HFFc6 (cell line): ENCODE results near the gene TBC1D14. TPM values are rescaled to one million over a fixed set of nuclear protein-coding genes. Genes with fewer than 3 reads are reported as not detected.

Experiments
- DNase-seq: peaks from one replicate; pipeline ENCODE4 v3.0.0-alpha.2; 2018
- H3K27ac Mint-ChIP-seq: 2 replicates; pipeline ENCODE4 v1.8.0; 2020; ENCODE audit warnings: mild to moderate bottlenecking, mixed read lengths
- H3K27me3 Mint-ChIP-seq: 2 replicates; pipeline ENCODE4 v1.8.0; 2021; ENCODE audit warnings: mild to moderate bottlenecking, moderate library complexity, mixed read lengths; ENCODE audit not compliant: insufficient read depth
- H3K36me3 Mint-ChIP-seq: 2 replicates; pipeline ENCODE4 v1.8.0; 2021; ENCODE audit warnings: low read depth, mixed read lengths
- H3K4me1 Mint-ChIP-seq: 2 replicates; pipeline ENCODE4 v1.8.0; 2020; ENCODE audit warnings: low read depth, mixed read lengths
- H3K4me3 Mint-ChIP-seq: 2 replicates; pipeline ENCODE4 v1.8.0; 2020; ENCODE audit warnings: mild to moderate bottlenecking, moderate library complexity, mixed read lengths
- H3K9me3 Mint-ChIP-seq: 2 replicates; pipeline ENCODE4 v1.8.0; 2020; ENCODE audit warnings: mild to moderate bottlenecking, mixed read lengths
- total RNA-seq, 6 experiments: library from RNA; stranded (reverse); fragmentation: NEBNext Ultra II Directional; extraction: Animal tissue kit (Norgen Biotek cat#: 25700); gene quantifications; 2 replicates in 1 of 6; 3 replicates in 5 of 6; pipeline ENCODE4 v1.2.3, GENCODE V29; 2021
- TF ChIP-seq, protein P1 (sequence below): fragments of 200-600 bp; sonication (generic); IDR thresholded peaks from 2 replicates; pipeline ENCODE4 v1.5.0; 2021; ENCODE audit warnings: antibody characterized with exemption, mild to moderate bottlenecking

TBC1D14 gene
- total RNA-seq, 6 experiments from 2014 or later = 23.3 to 32.5 (median 27.9) TPM

DNA sequence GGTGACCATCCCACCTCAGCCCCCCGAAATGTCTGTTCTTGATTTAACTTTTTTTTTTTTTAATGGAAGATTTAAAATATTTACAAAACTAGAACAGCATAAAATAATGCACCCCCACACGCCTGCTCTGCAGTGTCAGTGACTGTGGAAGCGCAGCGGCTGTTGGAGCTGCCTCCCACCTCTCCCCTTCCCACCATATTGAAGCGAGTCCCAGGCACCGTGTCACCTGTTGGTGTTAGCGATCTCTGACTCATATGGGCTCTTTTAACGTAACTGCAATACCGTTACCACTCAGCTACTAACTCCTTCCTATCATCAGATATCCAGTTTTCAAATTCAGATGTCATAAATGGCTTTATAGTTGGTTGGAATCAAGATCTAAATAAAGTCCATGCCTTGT, 116.5 kb downstream of the TBC1D14 start:
- peaks cover 20% of the 10 kb centered on the region; the same call in 1 of the 2 replicates for H3K36me3 Mint-ChIP-seq
- no peaks in the 10 kb centered on the region; the same call in 1 of the 2 replicates for H3K27me3 Mint-ChIP-seq
- TF ChIP-seq, protein P1, sequence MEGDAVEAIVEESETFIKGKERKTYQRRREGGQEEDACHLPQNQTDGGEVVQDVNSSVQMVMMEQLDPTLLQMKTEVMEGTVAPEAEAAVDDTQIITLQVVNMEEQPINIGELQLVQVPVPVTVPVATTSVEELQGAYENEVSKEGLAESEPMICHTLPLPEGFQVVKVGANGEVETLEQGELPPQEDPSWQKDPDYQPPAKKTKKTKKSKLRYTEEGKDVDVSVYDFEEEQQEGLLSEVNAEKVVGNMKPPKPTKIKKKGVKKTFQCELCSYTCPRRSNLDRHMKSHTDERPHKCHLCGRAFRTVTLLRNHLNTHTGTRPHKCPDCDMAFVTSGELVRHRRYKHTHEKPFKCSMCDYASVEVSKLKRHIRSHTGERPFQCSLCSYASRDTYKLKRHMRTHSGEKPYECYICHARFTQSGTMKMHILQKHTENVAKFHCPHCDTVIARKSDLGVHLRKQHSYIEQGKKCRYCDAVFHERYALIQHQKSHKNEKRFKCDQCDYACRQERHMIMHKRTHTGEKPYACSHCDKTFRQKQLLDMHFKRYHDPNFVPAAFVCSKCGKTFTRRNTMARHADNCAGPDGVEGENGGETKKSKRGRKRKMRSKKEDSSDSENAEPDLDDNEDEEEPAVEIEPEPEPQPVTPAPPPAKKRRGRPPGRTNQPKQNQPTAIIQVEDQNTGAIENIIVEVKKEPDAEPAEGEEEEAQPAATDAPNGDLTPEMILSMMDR = no peak
- H3K27ac Mint-ChIP-seq = no peak overlapping the region
- DNase-seq = no peak
- H3K9me3 Mint-ChIP-seq = no peaks in the 10 kb centered on the region
- H3K4me1 Mint-ChIP-seq = peaks cover 30% of the 10 kb centered on the region
- no peak overlapping the region for H3K4me3 Mint-ChIP-seq

DNA sequence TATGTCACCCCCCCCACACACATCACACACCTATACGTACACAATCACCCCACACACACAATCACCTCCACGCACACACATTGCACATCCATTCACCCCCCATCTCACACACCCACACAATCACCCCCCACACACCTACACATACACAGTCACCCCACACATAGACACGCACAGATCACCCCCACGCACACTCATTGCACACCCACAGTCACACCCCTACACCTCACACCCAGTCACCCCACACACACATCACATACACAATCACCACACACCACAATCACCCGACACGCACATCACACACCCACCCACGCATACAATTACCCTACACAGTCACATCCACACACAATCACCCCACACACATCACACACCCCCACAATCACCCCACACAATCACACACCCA, 117.7 kb downstream of the TBC1D14 start:
- Mint-ChIP-seq H3K36me3 (peaks cover 24% of the 10 kb centered on the region; the same call in 1 of the 2 replicates), H3K27me3 (no peaks in the 10 kb centered on the region; the same call in 1 of the 2 replicates), H3K9me3 (no peaks in the 10 kb centered on the region), H3K4me1 (peaks cover 20% of the 10 kb centered on the region), H3K27ac (no peak overlapping the region), H3K4me3 (no peak overlapping the region)
- TF ChIP-seq, protein P1 = no peak
- DNase-seq = no peak

DNA sequence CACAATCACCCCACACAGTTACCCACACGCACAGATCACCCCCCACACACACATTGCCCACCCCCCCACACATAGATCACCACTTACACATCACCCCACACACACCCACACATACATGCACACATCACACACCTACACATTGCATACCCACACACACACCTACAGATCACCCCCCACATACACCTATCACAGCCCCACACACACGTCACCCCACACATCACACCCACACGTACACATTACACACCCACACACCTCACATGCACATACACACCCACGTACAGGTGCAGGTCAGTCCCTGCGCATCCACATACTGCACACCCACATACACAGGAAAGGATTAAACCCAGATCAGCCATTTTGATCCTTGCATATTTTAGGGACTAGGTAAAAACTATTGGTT, 118.3 kb downstream of the TBC1D14 start:
- TF ChIP-seq, protein P1 = no peak

DNA sequence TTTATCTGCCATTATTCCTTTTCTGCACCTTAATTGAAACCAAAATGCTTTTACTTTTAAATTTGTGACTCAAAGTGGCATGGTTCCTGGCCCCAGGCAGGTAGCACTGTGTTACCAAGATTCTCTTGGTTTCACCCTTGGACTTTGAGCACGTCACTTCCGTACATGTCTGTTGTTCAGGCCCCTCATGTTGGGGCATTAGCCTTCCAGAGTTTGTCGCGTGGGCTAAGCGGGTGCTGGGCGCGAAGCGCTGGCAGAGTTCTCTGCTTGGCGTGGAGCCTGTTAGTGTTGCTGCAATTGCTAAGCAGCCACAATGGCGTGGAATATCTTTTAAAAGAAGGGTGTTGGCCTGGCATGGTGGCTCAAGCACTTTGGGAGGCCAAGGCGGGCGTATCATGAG, 119.6 kb downstream of the TBC1D14 start:
- H3K4me3 Mint-ChIP-seq = no peak overlapping the region
- H3K4me1 Mint-ChIP-seq = peaks cover 8% of the 10 kb centered on the region
- H3K27ac Mint-ChIP-seq = no peak overlapping the region; the same call in 1 of the 2 replicates
- peaks cover 26% of the 10 kb centered on the region; the same call in 1 of the 2 replicates for H3K36me3 Mint-ChIP-seq
- no peaks in the 10 kb centered on the region; the same call in 1 of the 2 replicates for H3K27me3 Mint-ChIP-seq
- no peak for DNase-seq
- TF ChIP-seq, protein P1 = no peak
- H3K9me3 Mint-ChIP-seq = no peaks in the 10 kb centered on the region

More for the DNA sequence above, 118.3 kb downstream of the TBC1D14 start:
- H3K36me3 Mint-ChIP-seq = peaks cover 26% of the 10 kb centered on the region; the same call in 1 of the 2 replicates
- H3K27ac Mint-ChIP-seq = no peak overlapping the region; the same call in 1 of the 2 replicates
- H3K4me3 Mint-ChIP-seq = no peak overlapping the region
- DNase-seq = no peak
- H3K27me3 Mint-ChIP-seq = no peaks in the 10 kb centered on the region; the same call in 1 of the 2 replicates
- peaks cover 15% of the 10 kb centered on the region for H3K4me1 Mint-ChIP-seq
- H3K9me3 Mint-ChIP-seq = no peaks in the 10 kb centered on the region

DNA sequence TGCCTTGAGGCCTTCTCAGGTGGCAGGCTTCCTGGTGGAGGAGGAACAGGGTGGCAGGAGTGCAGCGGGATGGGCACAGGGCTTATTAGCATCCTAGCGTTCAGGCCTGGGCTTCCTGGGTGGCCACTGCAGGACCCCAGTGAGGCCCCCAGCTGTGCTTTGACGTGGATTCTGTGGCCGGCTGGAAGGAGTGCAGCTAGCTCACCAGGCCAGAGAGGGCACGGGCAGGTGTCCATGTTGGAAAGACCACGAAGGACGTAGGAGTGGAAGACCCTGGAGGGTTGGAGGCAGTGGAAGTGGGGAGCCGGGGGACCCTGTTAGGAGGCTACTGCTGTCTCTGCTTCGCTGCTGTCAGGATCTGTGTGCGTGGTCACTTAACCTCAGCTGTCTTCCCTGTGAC, 120.3 kb downstream of the TBC1D14 start:
- Mint-ChIP-seq H3K36me3 (peaks cover 26% of the 10 kb centered on the region; the same call in 1 of the 2 replicates), H3K4me1 (peaks cover 15% of the 10 kb centered on the region), H3K27ac (no peak overlapping the region), H3K27me3 (no peaks in the 10 kb centered on the region; the same call in 1 of the 2 replicates), H3K4me3 (no peak overlapping the region), H3K9me3 (no peaks in the 10 kb centered on the region)
- DNase-seq = no peak
- TF ChIP-seq, protein P1 = no peak
